Neural progenitor cell (in vitro differentiated cells): Measurements from ENCODE around the gene ABCB10. TPM values are rescaled to one million over a fixed set of nuclear protein-coding genes. Genes with fewer than 3 reads are reported as not detected.
"Not testable (repeated sequence)": the region's sequence is repeated elsewhere in the genome, so short reads cannot be mapped to it uniquely, and the experiment has no call there.

Experiments used
- DNase-seq: peaks from one replicate; pipeline ENCODE4 v3.0.0-alpha.2; 2016; ENCODE audit warnings: low spot score
- H2AFZ ChIP-seq: fragments of 200-600 bp; sonication (generic); replicated peaks from 2 replicates; pipeline ENCODE4 v1.6.1; 2016; ENCODE audit warnings: antibody characterized with exemption
- H3F3A ChIP-seq: fragments of 200-600 bp; sonication (generic); 2 replicates; pipeline ENCODE4 v1.6.1; 2016; ENCODE audit warnings: antibody characterized with exemption, low read depth
- H3K27ac ChIP-seq: fragments of 200-600 bp; sonication (generic); 2 replicates; pipeline ENCODE4 v1.5.1; 2016; ENCODE audit warnings: mild to moderate bottlenecking
- H3K27me3 ChIP-seq: fragments of 200-600 bp; sonication (generic); 2 replicates; pipeline ENCODE4 v1.6.1; 2016; ENCODE audit warnings: mild to moderate bottlenecking, moderate library complexity
- H3K36me3 ChIP-seq: fragments of 200-600 bp; sonication (generic); 2 replicates; pipeline ENCODE4 v1.5.1; 2016
- H3K4me1 ChIP-seq: fragments of 200-600 bp; sonication (generic); 2 replicates; pipeline ENCODE4 v1.6.1; 2016; ENCODE audit warnings: mixed run types
- H3K4me2 ChIP-seq: fragments of 200-600 bp; sonication (generic); 2 replicates; pipeline ENCODE4 v1.6.1; 2016
- H3K4me3 ChIP-seq: fragments of 200-600 bp; sonication (generic); 2 replicates; pipeline ENCODE4 v1.5.1; 2016
- H3K79me2 ChIP-seq: fragments of 200-600 bp; sonication (generic); 2 replicates; pipeline ENCODE4 v1.6.1; 2016; ENCODE audit warnings: low read depth
- H3K9ac ChIP-seq: fragments of 200-600 bp; sonication (generic); 2 replicates; pipeline ENCODE4 v1.6.1; 2016
- H3K9me3 ChIP-seq: fragments of 200-600 bp; sonication (generic); 2 replicates; pipeline ENCODE4 v1.5.1; 2016; ENCODE audit warnings: low read depth
- H4K20me1 ChIP-seq: fragments of 200-600 bp; sonication (generic); 2 replicates; pipeline ENCODE4 v1.6.1; 2016; ENCODE audit warnings: low read depth
- H3K27ac Mint-ChIP-seq: 3 replicates; pipeline ENCODE4 v1.8.0; 2021; ENCODE audit warnings: mixed read lengths
- H3K27me3 Mint-ChIP-seq: 2 replicates; pipeline ENCODE4 v1.8.0; 2022; ENCODE audit warnings: low read depth, mild to moderate bottlenecking, inconsistent platforms, moderate library complexity, mixed read lengths; ENCODE audit not compliant: insufficient read depth
- H3K36me3 Mint-ChIP-seq: 3 replicates; pipeline ENCODE4 v1.8.0; 2021; ENCODE audit warnings: mixed read lengths
- H3K4me1 Mint-ChIP-seq: 3 replicates; pipeline ENCODE4 v1.8.0; 2021; ENCODE audit warnings: mixed read lengths
- H3K4me3 Mint-ChIP-seq: 3 replicates; pipeline ENCODE4 v1.8.0; 2021; ENCODE audit warnings: mild to moderate bottlenecking, moderate library complexity, mixed read lengths
- H3K9me3 Mint-ChIP-seq: 3 replicates; pipeline ENCODE4 v1.8.0; 2020; ENCODE audit warnings: mixed read lengths
- EZH2 ChIP-seq: fragments of 200-600 bp; sonication (generic); IDR thresholded peaks from 2 replicates; pipeline ENCODE4 v1.6.1; 2017; ENCODE audit warnings: antibody characterized with exemption, mild to moderate bottlenecking, moderate library complexity
- EZH2phosphoT487 ChIP-seq: fragments of 200-600 bp; sonication (generic); IDR thresholded peaks from 2 replicates; pipeline ENCODE4 v1.6.1; 2017; ENCODE audit warnings: antibody characterized with exemption
- total RNA-seq: library from RNA; depleted of rRNA; stranded (reverse); fragments of >200 nt; gene quantifications from 2 replicates; pipeline ENCODE4 v1.2.3, GENCODE V29; 2015; ENCODE audit warnings: low replicate concordance
- TF ChIP-seq, protein P1 (sequence below): fragments of 200-600 bp; sonication (generic); IDR thresholded peaks from 2 replicates; pipeline ENCODE4 v1.5.1; 2017; ENCODE audit warnings: antibody characterized with exemption, mild to moderate bottlenecking

The ABCB10 gene
- total RNA-seq, 1 donor from 2014 or later, result 11.9 TPM

DNA sequence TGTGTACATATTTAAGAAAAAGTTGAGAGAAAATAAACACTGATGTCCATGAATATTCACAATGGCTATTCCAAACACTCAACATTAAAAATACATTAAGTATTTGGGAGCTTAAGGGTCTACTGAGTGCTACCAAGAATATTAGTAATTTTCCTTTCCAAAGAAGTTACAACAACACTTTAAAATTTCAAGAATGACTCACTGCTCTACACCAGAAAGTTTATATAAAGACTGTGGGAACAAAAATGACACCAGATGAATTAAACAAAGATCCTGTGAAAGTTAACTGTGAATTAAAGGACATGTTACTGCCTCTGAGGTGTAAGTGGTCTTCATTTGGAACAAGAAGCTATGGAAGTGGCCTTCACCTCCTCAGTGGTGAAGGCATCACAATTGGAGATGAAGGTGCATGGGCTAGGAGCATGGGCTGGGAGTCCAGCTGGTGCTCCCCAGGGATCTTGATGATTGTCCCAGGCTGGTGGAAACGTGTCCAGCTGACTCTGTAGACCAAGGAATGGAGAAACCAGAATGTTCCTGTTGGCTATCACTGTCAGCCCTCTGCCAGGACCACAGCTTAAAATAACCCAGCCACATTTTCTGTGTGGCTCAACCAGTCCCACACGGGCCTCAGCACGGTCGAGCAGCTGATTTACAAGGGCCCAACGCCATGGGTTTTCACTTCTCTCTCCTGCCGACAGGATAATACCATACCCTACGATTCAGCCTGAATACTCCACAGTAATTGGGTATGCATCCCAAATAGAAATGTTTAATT lies 38.6 kb upstream of the ABCB10 start:
- peaks cover 7% of the 10 kb centered on the region for H3K36me3 ChIP-seq
- H3K9ac ChIP-seq, result no peak overlapping the region
- H3F3A ChIP-seq, result no peaks in the 10 kb centered on the region
- Mint-ChIP-seq H3K27ac (no peak overlapping the region), H3K4me1 (no peaks in the 10 kb centered on the region), H3K4me3 (no peak overlapping the region), H3K9me3 (no peaks in the 10 kb centered on the region), H3K36me3 (peaks cover 27% of the 10 kb centered on the region), H3K27me3 (no peaks in the 10 kb centered on the region)
- H3K79me2 ChIP-seq, result no peaks in the 10 kb centered on the region
- TF ChIP-seq EZH2phosphoT487 (no peak), EZH2 (no peak)
- TF ChIP-seq, protein P1, sequence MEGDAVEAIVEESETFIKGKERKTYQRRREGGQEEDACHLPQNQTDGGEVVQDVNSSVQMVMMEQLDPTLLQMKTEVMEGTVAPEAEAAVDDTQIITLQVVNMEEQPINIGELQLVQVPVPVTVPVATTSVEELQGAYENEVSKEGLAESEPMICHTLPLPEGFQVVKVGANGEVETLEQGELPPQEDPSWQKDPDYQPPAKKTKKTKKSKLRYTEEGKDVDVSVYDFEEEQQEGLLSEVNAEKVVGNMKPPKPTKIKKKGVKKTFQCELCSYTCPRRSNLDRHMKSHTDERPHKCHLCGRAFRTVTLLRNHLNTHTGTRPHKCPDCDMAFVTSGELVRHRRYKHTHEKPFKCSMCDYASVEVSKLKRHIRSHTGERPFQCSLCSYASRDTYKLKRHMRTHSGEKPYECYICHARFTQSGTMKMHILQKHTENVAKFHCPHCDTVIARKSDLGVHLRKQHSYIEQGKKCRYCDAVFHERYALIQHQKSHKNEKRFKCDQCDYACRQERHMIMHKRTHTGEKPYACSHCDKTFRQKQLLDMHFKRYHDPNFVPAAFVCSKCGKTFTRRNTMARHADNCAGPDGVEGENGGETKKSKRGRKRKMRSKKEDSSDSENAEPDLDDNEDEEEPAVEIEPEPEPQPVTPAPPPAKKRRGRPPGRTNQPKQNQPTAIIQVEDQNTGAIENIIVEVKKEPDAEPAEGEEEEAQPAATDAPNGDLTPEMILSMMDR, result no peak
- DNase-seq, result no peak
- no peaks in the 10 kb centered on the region for H3K27me3 ChIP-seq
- H3K27ac ChIP-seq, result no peak overlapping the region
- no peak overlapping the region for H3K4me3 ChIP-seq
- no peak overlapping the region for H3K4me2 ChIP-seq
- no peaks in the 10 kb centered on the region for H3K9me3 ChIP-seq
- H3K4me1 ChIP-seq, result no peaks in the 10 kb centered on the region
- no peaks in the 10 kb centered on the region for H4K20me1 ChIP-seq
- H2AFZ ChIP-seq, result no peak overlapping the region

DNA sequence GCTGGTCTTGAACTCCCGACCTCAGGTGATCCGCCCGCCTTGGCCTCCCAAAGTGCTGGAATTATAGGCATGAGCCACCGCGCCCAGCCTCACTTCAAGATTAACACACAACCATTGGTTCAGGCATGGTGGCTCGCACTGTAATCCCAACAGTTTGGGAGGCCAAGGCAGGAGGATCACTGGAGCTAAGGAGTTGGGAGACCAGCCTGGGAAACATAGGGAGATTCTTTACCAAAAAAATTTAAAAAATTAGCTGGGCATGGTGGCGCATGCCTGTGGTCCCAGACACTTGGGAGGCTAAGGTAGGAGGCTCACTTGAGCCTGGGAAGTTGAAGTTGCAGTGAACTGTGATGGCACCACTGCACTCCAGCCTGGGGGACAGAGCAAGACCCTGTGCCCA lies 37.4 kb upstream of the ABCB10 start:
- not testable (repeated sequence) for H3K4me1 ChIP-seq, H3K27ac Mint-ChIP-seq, H3K4me3 ChIP-seq, H3F3A ChIP-seq, H3K27me3 Mint-ChIP-seq, H2AFZ ChIP-seq, H3K36me3 ChIP-seq, H3K9ac ChIP-seq, DNase-seq, H3K4me3 Mint-ChIP-seq, H3K27me3 ChIP-seq, H3K4me1 Mint-ChIP-seq, H3K9me3 ChIP-seq, H3K27ac ChIP-seq, H3K9me3 Mint-ChIP-seq, H3K4me2 ChIP-seq, H3K79me2 ChIP-seq, H4K20me1 ChIP-seq
- H3K36me3 Mint-ChIP-seq, result peaks cover 22% of the 10 kb centered on the region

DNA sequence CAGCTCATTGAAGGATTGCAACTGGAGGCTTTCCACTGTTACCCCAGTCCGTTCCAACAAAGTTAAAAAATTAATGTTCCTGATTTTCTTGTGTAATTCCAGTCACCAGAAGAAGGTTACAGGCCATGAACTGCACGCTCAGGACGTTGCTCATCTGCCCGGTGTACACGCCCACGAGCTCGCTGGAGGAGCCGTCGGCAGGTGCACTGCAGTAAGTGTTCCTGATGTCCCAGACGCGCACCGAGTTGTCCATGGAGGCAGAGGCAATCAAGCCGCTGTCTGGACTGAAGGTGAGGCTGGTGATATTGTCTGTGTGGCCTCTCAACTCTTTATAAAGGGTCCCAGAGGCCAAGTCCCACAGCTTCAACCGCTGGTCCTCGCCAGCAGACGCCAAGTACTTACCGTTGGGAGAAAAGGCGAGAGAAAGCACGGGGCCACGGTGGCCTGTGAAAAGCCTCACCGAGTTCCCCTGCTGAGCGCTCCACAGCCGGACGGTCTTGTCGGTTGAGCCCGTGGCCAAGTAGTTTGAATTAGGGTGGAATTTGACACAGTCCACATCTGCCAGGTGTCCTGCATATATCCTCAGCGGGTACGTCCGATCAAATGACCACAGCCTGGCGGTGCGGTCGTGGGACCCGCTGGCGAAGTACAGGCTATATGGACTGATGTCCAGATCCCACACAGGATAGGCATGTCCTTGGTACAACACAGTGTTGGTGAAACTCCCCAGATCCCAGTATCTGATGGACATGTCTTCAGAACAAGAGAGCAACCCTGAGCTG lies 35.9 kb upstream of the ABCB10 start:
- H3K4me3 Mint-ChIP-seq, result no peak overlapping the region
- Histone ChIP-seq H2AFZ (no peak overlapping the region), H3K4me2 (no peak overlapping the region), H3K79me2 (no peaks in the 10 kb centered on the region), H3K9ac (no peak overlapping the region), H3F3A (no peaks in the 10 kb centered on the region), H3K4me3 (no peak overlapping the region), H4K20me1 (no peaks in the 10 kb centered on the region), H3K4me1 (no peaks in the 10 kb centered on the region), H3K36me3 (no peaks in the 10 kb centered on the region), H3K27ac (no peak overlapping the region), H3K9me3 (no peaks in the 10 kb centered on the region), H3K27me3 (no peaks in the 10 kb centered on the region)
- H3K4me1 Mint-ChIP-seq, result no peaks in the 10 kb centered on the region
- H3K27ac Mint-ChIP-seq, result no peak overlapping the region
- peaks cover 20% of the 10 kb centered on the region for H3K36me3 Mint-ChIP-seq
- no peaks in the 10 kb centered on the region for H3K9me3 Mint-ChIP-seq
- no peak for DNase-seq
- H3K27me3 Mint-ChIP-seq, result no peaks in the 10 kb centered on the region
- TF ChIP-seq EZH2phosphoT487 (no peak), EZH2 (no peak)
- TF ChIP-seq, protein P1, result no peak

DNA sequence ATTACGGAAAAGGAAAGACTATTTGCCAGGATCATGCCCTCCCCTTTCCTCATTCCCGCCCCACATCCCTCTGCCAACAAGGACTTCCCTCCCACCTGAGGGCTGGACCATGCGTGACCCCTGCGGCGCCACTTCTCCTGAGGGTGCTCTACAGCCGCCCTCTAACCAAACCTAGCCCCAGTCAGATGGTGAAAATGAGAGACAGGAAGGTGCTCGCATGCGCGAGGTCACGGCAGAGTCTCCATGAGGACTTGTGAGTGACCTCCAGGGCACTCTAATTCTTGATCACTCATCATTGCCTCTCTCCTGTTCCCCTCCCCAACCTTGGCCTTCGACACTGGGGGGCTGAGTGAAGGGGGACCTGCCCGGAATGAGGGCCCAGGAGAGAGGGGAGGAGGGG lies 35.3 kb upstream of the ABCB10 start:
- H3K4me1 Mint-ChIP-seq, result no peaks in the 10 kb centered on the region
- Histone ChIP-seq H3K27ac (no peak overlapping the region), H3K4me3 (no peak overlapping the region), H3K36me3 (no peaks in the 10 kb centered on the region), H3K9ac (no peak overlapping the region), H2AFZ (no peak overlapping the region), H3F3A (no peaks in the 10 kb centered on the region), H4K20me1 (no peaks in the 10 kb centered on the region), H3K27me3 (no peaks in the 10 kb centered on the region), H3K79me2 (no peaks in the 10 kb centered on the region), H3K4me2 (no peak overlapping the region), H3K9me3 (no peaks in the 10 kb centered on the region), H3K4me1 (no peaks in the 10 kb centered on the region)
- H3K4me3 Mint-ChIP-seq, result no peak overlapping the region
- H3K27me3 Mint-ChIP-seq, result no peaks in the 10 kb centered on the region
- TF ChIP-seq EZH2phosphoT487 (no peak), EZH2 (no peak)
- TF ChIP-seq, protein P1, result no peak
- no peaks in the 10 kb centered on the region for H3K9me3 Mint-ChIP-seq
- peaks cover 20% of the 10 kb centered on the region for H3K36me3 Mint-ChIP-seq
- no peak overlapping the region for H3K27ac Mint-ChIP-seq
- DNase-seq, result no peak
